Subcutaneous adipose tissue (tissue), 4 donors: ENCODE data around the gene INPP5A. TPM values are rescaled to one million over a fixed set of nuclear protein-coding genes. Genes with fewer than 3 reads are reported as not detected.

ENCODE experiments used
- CTCF ChIP-seq: fragments of 450-650 bp; IDR thresholded peaks from one replicate; pipeline ENCODE4 v1.5.1; 2016; ENCODE audit warnings: low read depth, mild to moderate bottlenecking, control low read depth, antibody characterized with exemption, moderate library complexity
- total RNA-seq, 4 donors: library from RNA; depleted of rRNA; stranded (reverse); fragments of >200 nt; gene quantifications; one replicate each; pipeline ENCODE4 v1.1.0, GENCODE V29; 2016

Gene INPP5A
- total RNA-seq, 4 donors from 2014 or later, result 23.1 to 34.1 (median 31.6) TPM

- TF ChIP-seq CTCF, result no peak
These were observed 103.8 kb downstream of the INPP5A start for GRCh38 chr10:132641401-132641800.

GRCh38 chr10:132641966-132642731, 104.6 kb downstream of the INPP5A start:
- no peak for TF ChIP-seq CTCF

- TF ChIP-seq CTCF, result no peak
These were observed 105.1 kb downstream of the INPP5A start for GRCh38 chr10:132642732-132643008.

GRCh38 chr10:132643709-132644526, 106.3 kb downstream of the INPP5A start:
- TF ChIP-seq CTCF, result no peak

GRCh38 chr10:132644527-132645246, 107.1 kb downstream of the INPP5A start:
- no peak for TF ChIP-seq CTCF

GRCh38 chr10:132645247-132645530, 107.6 kb downstream of the INPP5A start:
- no peak for TF ChIP-seq CTCF

- TF ChIP-seq CTCF, result no peak
These were observed 108.2 kb downstream of the INPP5A start for GRCh38 chr10:132645630-132646442.
